NCI-H1092 treated with DMSO at 0.1 percent for 48 hours (cell line): Measurements from ENCODE around the gene PAN3.
"Not testable (repeated sequence)": the region's sequence is repeated elsewhere in the genome, so short reads cannot be mapped to it uniquely, and the experiment has no call there.

Source experiments
- DNase-seq: peaks from one replicate; lab custom pipeline; 2025; lab: John Stamatoyannopoulos, UW

PAN3 gene, protein sequence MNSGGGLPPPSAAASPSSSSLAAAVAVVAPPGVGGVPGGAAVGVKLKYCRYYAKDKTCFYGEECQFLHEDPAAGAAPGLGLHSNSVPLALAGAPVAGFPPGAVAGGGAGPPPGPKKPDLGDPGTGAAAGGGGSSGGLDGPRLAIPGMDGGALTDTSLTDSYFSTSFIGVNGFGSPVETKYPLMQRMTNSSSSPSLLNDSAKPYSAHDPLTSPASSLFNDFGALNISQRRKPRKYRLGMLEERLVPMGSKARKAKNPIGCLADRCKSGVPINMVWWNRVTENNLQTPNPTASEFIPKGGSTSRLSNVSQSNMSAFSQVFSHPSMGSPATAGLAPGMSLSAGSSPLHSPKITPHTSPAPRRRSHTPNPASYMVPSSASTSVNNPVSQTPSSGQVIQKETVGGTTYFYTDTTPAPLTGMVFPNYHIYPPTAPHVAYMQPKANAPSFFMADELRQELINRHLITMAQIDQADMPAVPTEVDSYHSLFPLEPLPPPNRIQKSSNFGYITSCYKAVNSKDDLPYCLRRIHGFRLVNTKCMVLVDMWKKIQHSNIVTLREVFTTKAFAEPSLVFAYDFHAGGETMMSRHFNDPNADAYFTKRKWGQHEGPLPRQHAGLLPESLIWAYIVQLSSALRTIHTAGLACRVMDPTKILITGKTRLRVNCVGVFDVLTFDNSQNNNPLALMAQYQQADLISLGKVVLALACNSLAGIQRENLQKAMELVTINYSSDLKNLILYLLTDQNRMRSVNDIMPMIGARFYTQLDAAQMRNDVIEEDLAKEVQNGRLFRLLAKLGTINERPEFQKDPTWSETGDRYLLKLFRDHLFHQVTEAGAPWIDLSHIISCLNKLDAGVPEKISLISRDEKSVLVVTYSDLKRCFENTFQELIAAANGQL

DNA sequence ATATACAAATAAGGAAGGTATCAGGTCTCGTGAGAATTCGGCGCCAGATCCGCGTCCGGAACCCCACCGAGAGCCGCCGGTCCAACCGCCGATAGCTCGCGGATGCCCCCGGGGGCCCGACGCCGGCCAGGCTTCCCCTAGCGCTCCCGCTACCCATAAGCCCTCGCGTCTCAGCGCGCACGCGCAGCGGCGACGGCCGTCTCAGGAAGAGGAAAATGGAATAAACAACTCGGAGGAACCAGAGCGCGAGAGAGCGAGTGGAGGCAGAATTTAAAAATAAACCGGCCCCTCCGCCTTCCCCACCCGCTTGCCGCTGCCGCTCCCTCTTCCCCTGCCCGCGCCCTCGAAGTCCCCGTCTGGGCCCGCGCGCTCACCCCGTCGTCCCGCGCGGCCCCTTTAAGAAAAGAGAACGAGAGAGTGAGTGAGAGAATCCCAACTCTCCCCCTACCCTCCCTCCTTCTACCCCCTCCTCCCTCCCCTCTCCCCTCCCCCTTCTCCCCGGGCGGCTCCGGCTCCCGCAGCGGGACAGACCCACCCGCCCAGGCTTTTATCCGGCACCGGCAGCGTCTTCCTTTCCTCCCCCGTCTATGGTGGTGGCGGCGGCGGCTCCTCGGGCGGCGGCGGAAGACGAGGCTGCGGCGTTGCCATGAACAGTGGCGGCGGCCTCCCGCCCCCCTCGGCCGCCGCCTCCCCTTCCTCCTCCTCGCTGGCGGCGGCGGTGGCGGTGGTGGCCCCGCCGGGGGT, at the start of gene PAN3:
PAN3 (plus strand) TSS at position 534 of the 744 bp plus-strand sequence; CDS start at position 647, 113 bp downstream.
- DNase-seq: peak; percentile 87

DNA sequence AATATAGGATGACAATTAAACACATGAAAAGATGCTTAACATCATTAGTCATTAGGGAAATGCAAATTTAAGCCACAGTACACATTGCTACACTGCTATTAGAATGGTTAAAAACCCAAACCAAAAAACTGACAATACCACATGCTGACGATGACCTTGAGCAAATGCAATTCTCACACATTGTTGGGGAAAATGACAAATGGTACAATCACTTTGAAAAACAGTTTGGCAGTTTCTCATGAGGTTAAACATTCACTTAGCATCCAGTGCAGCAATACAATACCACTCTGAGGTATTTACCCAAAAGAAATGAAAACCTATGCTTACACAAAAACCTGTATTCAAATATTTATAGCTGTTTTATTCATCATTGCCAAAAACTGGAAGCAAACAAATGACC, 49.3 kb upstream of the PAN3 start:
- DNase-seq: no peak

GRCh38 chr13:28092431-28092830, 45.9 kb upstream of the PAN3 start:
- no peak for DNase-seq

DNA sequence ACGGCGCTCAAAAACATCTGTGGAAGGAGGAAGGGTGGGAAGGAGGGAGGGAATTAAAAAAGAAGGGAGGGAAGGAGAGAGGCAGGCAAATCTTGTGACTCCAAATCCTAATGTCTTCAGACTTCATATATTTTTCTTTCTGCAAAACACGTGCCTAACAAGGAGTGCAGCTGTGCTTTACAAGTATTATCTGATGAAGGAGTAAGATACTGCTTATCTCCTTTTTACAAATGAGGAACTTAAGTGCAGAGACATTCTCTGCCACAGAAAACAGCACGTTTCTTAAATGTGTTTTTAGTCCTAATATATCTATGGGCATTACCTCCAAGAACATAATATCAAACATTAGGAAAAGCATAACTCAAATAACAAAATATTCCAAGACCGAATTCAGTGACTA, 44.5 kb upstream of the PAN3 start:
- no peak for DNase-seq

- no peak for DNase-seq
Observed at GRCh38 chr13:28094306-28094705, 44.0 kb upstream of the PAN3 start.

DNA sequence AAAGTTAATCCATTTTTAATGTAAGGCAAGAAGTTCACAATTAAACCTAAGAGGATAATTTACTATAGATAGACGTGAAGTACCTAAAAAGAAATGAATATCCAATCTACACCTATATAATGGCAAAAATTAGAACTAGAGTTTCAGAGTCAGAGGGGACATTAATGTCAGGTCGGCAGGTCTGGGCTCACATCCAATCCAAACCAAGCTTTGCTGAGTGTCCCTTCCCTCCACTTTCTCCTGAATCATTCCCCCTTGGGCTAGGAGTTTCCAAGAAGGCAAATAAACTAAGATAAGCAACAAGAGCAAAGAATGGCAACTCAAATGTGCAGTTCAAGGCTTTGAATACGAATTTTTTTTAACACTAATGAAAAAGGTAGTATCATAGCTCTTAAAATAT, 40.8 kb upstream of the PAN3 start:
- no peak for DNase-seq

GRCh38 chr13:28099396-28100149, 38.8 kb upstream of the PAN3 start:
- DNase-seq: no peak

- DNase-seq: peak; percentile 20
Observed at GRCh38 chr13:28100150-28101121, 37.9 kb upstream of the PAN3 start, which contains the start of gene FLT3. FLT3 (minus strand) TSS chr13:28100576; CDS start chr13:28100510, 66 bp downstream.

GRCh38 chr13:28101886-28102285, 36.5 kb upstream of the PAN3 start:
- not testable (repeated sequence) for DNase-seq

- DNase-seq: no peak
Observed at GRCh38 chr13:28106976-28107375, 31.4 kb upstream of the PAN3 start.

- DNase-seq: no peak
Observed at GRCh38 chr13:28110414-28110813, 27.9 kb upstream of the PAN3 start.

DNA sequence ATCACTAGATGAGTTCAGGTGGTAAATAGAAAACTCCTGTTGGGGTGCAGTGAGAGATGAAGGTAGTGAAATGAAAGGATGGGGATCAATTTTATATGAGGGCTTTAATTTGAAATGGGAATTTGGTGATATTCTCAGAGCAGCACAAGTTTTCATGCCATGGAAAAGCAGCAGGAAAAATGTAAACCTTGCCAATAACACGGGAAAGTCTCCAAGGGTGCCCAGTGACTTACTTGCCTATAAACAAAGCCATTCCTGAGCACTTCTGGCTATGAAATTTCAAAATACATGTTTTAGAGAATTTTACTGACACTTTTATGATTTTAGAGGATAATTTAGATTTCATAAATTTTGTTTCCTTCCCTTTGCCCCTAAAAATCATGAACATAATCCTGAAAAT, 21.6 kb upstream of the PAN3 start:
- DNase-seq: no peak

- peak; percentile 14 for DNase-seq
Observed at GRCh38 chr13:28117689-28118377, 20.5 kb upstream of the PAN3 start.

- no peak for DNase-seq
Observed at GRCh38 chr13:28120317-28120716, 18.0 kb upstream of the PAN3 start.

DNA sequence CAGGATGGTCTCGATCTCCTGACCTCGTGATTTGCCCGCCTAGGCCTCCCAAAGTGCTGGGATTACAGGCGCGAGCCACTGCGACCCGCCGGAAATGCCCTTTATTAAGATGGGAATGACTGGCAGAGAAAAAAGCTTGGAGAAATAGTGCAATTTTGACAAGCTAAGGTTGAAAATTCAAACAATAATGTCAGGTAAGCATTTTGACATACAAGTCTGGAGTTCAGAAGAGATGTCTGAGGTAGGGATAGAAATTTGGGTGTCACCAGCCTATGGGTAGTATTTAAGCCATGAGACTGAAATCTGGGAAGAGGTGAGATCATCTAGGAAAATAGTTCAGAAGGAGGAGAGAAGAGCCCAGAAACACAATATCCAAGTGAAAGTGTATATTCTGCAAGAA, 17.1 kb upstream of the PAN3 start:
- no peak for DNase-seq

DNA sequence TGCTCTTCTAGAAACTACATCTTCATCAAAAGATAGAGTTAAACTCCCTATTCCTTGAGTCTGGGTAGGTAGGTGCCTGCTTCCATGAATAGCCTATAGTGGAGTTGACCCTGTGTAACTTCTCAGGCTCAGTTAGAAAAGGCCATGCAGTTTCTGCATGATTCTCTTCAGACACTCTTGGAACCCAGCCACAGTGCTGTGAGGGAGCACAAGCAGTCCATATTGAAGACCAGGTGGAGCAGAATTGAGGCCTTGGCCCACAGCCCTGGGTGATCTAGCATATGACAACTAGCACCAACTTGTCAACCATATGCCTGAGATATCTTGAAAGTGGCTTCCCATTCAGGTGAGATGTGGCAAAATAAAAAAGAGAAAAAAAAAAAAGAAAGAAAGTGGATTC, 10.3 kb upstream of the PAN3 start:
- DNase-seq: no peak

- DNase-seq: no peak
Observed at GRCh38 chr13:28128926-28129325, 9.4 kb upstream of the PAN3 start.

- no peak for DNase-seq
Observed at GRCh38 chr13:28129911-28130693, 8.2 kb upstream of the PAN3 start.

DNA sequence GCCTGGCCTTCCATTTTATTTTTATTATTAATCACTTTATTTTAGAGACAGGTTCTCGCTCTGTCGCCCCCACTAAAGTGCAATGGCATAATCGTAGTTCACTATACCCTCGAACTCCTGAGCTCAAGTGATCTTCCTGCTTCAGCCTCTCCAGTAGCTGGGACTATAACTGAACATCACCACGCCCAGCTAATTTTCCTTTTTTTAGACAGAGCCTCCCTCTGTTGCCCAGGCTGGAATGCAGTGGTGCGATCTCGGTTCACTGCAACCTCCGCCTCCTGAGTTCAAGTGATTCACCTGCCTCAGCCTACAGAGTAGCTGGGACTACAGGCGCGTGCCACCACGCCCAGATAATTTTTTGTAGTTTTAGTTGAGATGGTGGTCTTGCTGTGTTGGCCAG, 6.7 kb upstream of the PAN3 start:
- DNase-seq: no peak
